HG03039 (cell line): ENCODE measurements around the gene C6orf15.

Source experiments
- ATAC-seq: cut with Tn5 transposase; IDR thresholded peaks from one replicate; pipeline ENCODE4 v1.9.1; 2021; ENCODE audit warnings: mild to moderate bottlenecking, moderate library complexity; ENCODE audit not compliant: unreplicated experiment

C6orf15 gene

GRCh38 chr6:31112478-31112877, at the start of gene C6orf15:
Gene C6orf15, minus strand, starts transcription at chr6:31112575. Its CDS starts 20 bp downstream, at chr6:31112555.
- no peak for ATAC-seq

GRCh38 chr6:31161216-31162126, 49.1 kb upstream of the C6orf15 start:
- no peak for ATAC-seq

- no peak for ATAC-seq
These were observed 46.8 kb upstream of the C6orf15 start for GRCh38 chr6:31158863-31159855.

- peak; percentile 75 for ATAC-seq
These were observed 45.9 kb upstream of the C6orf15 start, which contains the start of gene TCF19 for GRCh38 chr6:31158140-31158862. Gene TCF19, plus strand, starts transcription at chr6:31158589. Its CDS starts 881 bp downstream, at chr6:31159470.

GRCh38 chr6:31157513-31158139, 45.3 kb upstream of the C6orf15 start, which contains the start of gene CCHCR1:
Gene CCHCR1, minus strand, starts transcription at chr6:31157802. Its CDS starts 202 bp downstream, at chr6:31157600.
- ATAC-seq: no peak

- no peak for ATAC-seq
These were observed 44.3 kb upstream of the C6orf15 start for GRCh38 chr6:31156641-31157040.

GRCh38 chr6:31154436-31154835, 42.1 kb upstream of the C6orf15 start:
- ATAC-seq: no peak

GRCh38 chr6:31152781-31153180, 40.4 kb upstream of the C6orf15 start:
- ATAC-seq: no peak

GRCh38 chr6:31149827-31150447, 37.6 kb upstream of the C6orf15 start:
- no peak for ATAC-seq

- ATAC-seq: no peak
These were observed 33.0 kb upstream of the C6orf15 start for GRCh38 chr6:31145386-31145785.

- no peak for ATAC-seq
These were observed 32.6 kb upstream of the C6orf15 start for GRCh38 chr6:31144970-31145340.

GRCh38 chr6:31144296-31144969, 32.1 kb upstream of the C6orf15 start:
- no peak for ATAC-seq

- no peak for ATAC-seq
These were observed 30.8 kb upstream of the C6orf15 start for GRCh38 chr6:31143148-31143547.

GRCh38 chr6:31142361-31142761, 30.0 kb upstream of the C6orf15 start:
- no peak for ATAC-seq

GRCh38 chr6:31140643-31141042, 28.3 kb upstream of the C6orf15 start:
- no peak for ATAC-seq

GRCh38 chr6:31139599-31139998, 27.2 kb upstream of the C6orf15 start:
- ATAC-seq: no peak

GRCh38 chr6:31138982-31139381, 26.6 kb upstream of the C6orf15 start, which contains the start of gene PSORS1C2:
Gene PSORS1C2, minus strand, starts transcription at chr6:31139066. Its CDS starts 40 bp downstream, at chr6:31139026.
- no peak for ATAC-seq

- ATAC-seq: no peak
These were observed 23.3 kb upstream of the C6orf15 start for GRCh38 chr6:31135710-31136109.

GRCh38 chr6:31132806-31133205, 20.4 kb upstream of the C6orf15 start:
- no peak for ATAC-seq
